Lower lobe of right lung (tissue), 2 donors: ENCODE measurements around the gene ABCC1. TPM values are rescaled to one million over a fixed set of nuclear protein-coding genes. Genes with fewer than 3 reads are reported as not detected.
"Not testable (repeated sequence)": the region's sequence is repeated elsewhere in the genome, so short reads cannot be mapped to it uniquely, and the experiment has no call there.

Experiments used
- ATAC-seq, 2 donors: fragments of 200-7000 bp; cut with Tn5 transposase; one replicate each; pipeline ENCODE4 v1.9.1; 2020 to 2022; ENCODE audit warnings: mild to moderate bottlenecking in 2 of 2, moderate library complexity in 2 of 2
- DNase-seq: peaks from one replicate; pipeline ENCODE4 v3.0.0-alpha.2; 2020
- H3K27ac ChIP-seq: fragments of 200-600 bp; one replicate; pipeline ENCODE4 v1.8.0; 2022
- H3K27me3 ChIP-seq: fragments of 200-600 bp; one replicate; pipeline ENCODE4 v1.8.0; 2022; ENCODE audit warnings: low read depth
- H3K36me3 ChIP-seq: fragments of 200-600 bp; one replicate; pipeline ENCODE4 v1.8.0; 2022; ENCODE audit warnings: mild to moderate bottlenecking
- H3K4me1 ChIP-seq: fragments of 200-600 bp; one replicate; pipeline ENCODE4 v1.8.0; 2022
- H3K4me3 ChIP-seq: fragments of 200-600 bp; one replicate; pipeline ENCODE4 v1.8.0; 2022; ENCODE audit warnings: mild to moderate bottlenecking
- H3K9me3 ChIP-seq: fragments of 200-600 bp; one replicate; pipeline ENCODE4 v1.8.0; 2022
- CTCF ChIP-seq: fragments of 200-600 bp; IDR thresholded peaks from one replicate; pipeline ENCODE4 v1.8.0; 2022; ENCODE audit warnings: antibody characterized with exemption, mild to moderate bottlenecking
- intact Hi-C: fragments of 100-400 bp; cut with DNase I; formaldehyde crosslinking; loops from one replicate; pipeline ENCODE4 v1.11.0; 2022
- total RNA-seq: library from RNA; stranded (reverse); fragmentation: NEBNext Ultra II Directional; extraction: Animal tissue kit (Norgen Biotek cat#: 25700); gene quantifications from one replicate; pipeline ENCODE4 v1.2.1, GENCODE V29; 2021
- donor health status: DM: no; HTN: yes; CAD: no; lungs with severe emphysema.

The ABCC1 gene
- total RNA-seq, 1 donor from 2014 or later: 47.5 TPM

GRCh38 chr16:16171332-16171919, 222.0 kb downstream of the ABCC1 start:
- no peak overlapping the region for H3K4me3 ChIP-seq
- TF ChIP-seq CTCF: no peak
- H3K27ac ChIP-seq: no peak overlapping the region
- peaks cover 70% of the 10 kb centered on the region for H3K36me3 ChIP-seq
- no peaks in the 10 kb centered on the region for H3K4me1 ChIP-seq
- ATAC-seq (no peak), DNase-seq (no peak)
- intact Hi-C loops: no loop called here
- H3K27me3 ChIP-seq: no peaks in the 10 kb centered on the region
- H3K9me3 ChIP-seq: no peaks in the 10 kb centered on the region

- Histone ChIP-seq H3K27me3 (no peaks in the 10 kb centered on the region), H3K4me1 (no peaks in the 10 kb centered on the region), H3K36me3 (peaks cover 78% of the 10 kb centered on the region), H3K27ac (no peak overlapping the region), H3K9me3 (no peaks in the 10 kb centered on the region), H3K4me3 (no peak overlapping the region)
- intact Hi-C loops: no loop called here
- DNase-seq (no peak), ATAC-seq (no peak)
- no peak for TF ChIP-seq CTCF
Observed at GRCh38 chr16:16172991-16173390, 223.6 kb downstream of the ABCC1 start.

GRCh38 chr16:16175296-16175695, 225.9 kb downstream of the ABCC1 start:
- intact Hi-C loops: no loop called here
- Histone ChIP-seq H3K4me3 (no peak overlapping the region), H3K36me3 (peaks cover 75% of the 10 kb centered on the region), H3K4me1 (no peaks in the 10 kb centered on the region), H3K9me3 (no peaks in the 10 kb centered on the region), H3K27me3 (no peaks in the 10 kb centered on the region), H3K27ac (no peak overlapping the region)
- ATAC-seq (peak in 1 of 2 donors; percentile 17), DNase-seq (no peak)
- no peak for TF ChIP-seq CTCF

- Histone ChIP-seq H3K27ac (no peak overlapping the region), H3K27me3 (no peaks in the 10 kb centered on the region), H3K9me3 (no peaks in the 10 kb centered on the region), H3K36me3 (peaks cover 65% of the 10 kb centered on the region), H3K4me3 (no peak overlapping the region), H3K4me1 (no peaks in the 10 kb centered on the region)
- no peak for ATAC-seq
- intact Hi-C loops: no loop called here
- no peak for DNase-seq
- TF ChIP-seq CTCF: no peak
Observed at GRCh38 chr16:16176328-16176727, 226.9 kb downstream of the ABCC1 start.

- Histone ChIP-seq H3K36me3 (peaks cover 65% of the 10 kb centered on the region), H3K9me3 (no peaks in the 10 kb centered on the region), H3K4me1 (no peaks in the 10 kb centered on the region), H3K27ac (no peak overlapping the region), H3K4me3 (no peak overlapping the region), H3K27me3 (no peaks in the 10 kb centered on the region)
- no peak for TF ChIP-seq CTCF
- intact Hi-C loops: no loop called here
- DNase-seq (no peak), ATAC-seq (no peak)
Observed at GRCh38 chr16:16178455-16179162, 229.2 kb downstream of the ABCC1 start.

- intact Hi-C loops, ATAC-seq, H3K27ac ChIP-seq, H3K4me1 ChIP-seq, H3K9me3 ChIP-seq, DNase-seq, H3K4me3 ChIP-seq, H3K27me3 ChIP-seq: not testable (repeated sequence)
- peaks cover 54% of the 10 kb centered on the region for H3K36me3 ChIP-seq
Observed at GRCh38 chr16:16181748-16182147, 232.3 kb downstream of the ABCC1 start.
